D341Med (cell line): ENCODE measurements around the gene CCDC93.
"Not testable (repeated sequence)": the region's sequence is repeated elsewhere in the genome, so short reads cannot be mapped to it uniquely, and the experiment has no call there.

Experiments used
- DNase-seq: peaks from one replicate; pipeline ENCODE4 v3.0.0; 2012; ENCODE audit warnings: low spot score

The CCDC93 gene

GRCh38 chr2:117956036-117956796 lies 57.7 kb downstream of the CCDC93 start:
- DNase-seq, result no peak

GRCh38 chr2:117953231-117953630 lies 60.6 kb downstream of the CCDC93 start:
- no peak for DNase-seq

- no peak for DNase-seq
These were observed 61.2 kb downstream of the CCDC93 start for GRCh38 chr2:117952701-117953100.

- DNase-seq, result no peak
These were observed 61.6 kb downstream of the CCDC93 start for GRCh38 chr2:117952228-117952627.

GRCh38 chr2:117949806-117950205 lies 64.1 kb downstream of the CCDC93 start:
- DNase-seq, result no peak

- no peak for DNase-seq
These were observed 65.3 kb downstream of the CCDC93 start for GRCh38 chr2:117948615-117949014.

GRCh38 chr2:117945296-117945695 lies 68.6 kb downstream of the CCDC93 start:
- no peak for DNase-seq

GRCh38 chr2:117944816-117945215 lies 69.1 kb downstream of the CCDC93 start:
- no peak for DNase-seq

GRCh38 chr2:117943013-117943672 lies 70.7 kb downstream of the CCDC93 start:
- no peak for DNase-seq

- DNase-seq, result no peak
These were observed 71.3 kb downstream of the CCDC93 start for GRCh38 chr2:117942551-117942950.

GRCh38 chr2:117941693-117942092 lies 72.2 kb downstream of the CCDC93 start:
- DNase-seq, result no peak

GRCh38 chr2:117940436-117940835 lies 73.4 kb downstream of the CCDC93 start:
- no peak for DNase-seq

- no peak for DNase-seq
These were observed 75.3 kb downstream of the CCDC93 start for GRCh38 chr2:117938611-117939010.

- peak; percentile 37 for DNase-seq
These were observed 76.9 kb downstream of the CCDC93 start for GRCh38 chr2:117936871-117937428.

GRCh38 chr2:117935954-117936353 lies 77.9 kb downstream of the CCDC93 start:
- DNase-seq, result no peak

- DNase-seq, result peak; percentile 62
These were observed 78.4 kb downstream of the CCDC93 start for GRCh38 chr2:117935456-117935855.

- DNase-seq, result no peak
These were observed 80.0 kb downstream of the CCDC93 start for GRCh38 chr2:117933884-117934354.

GRCh38 chr2:117931978-117932377 lies 81.9 kb downstream of the CCDC93 start:
- DNase-seq, result no peak

- DNase-seq, result no peak
These were observed 82.6 kb downstream of the CCDC93 start for GRCh38 chr2:117931266-117931665.

- DNase-seq, result no peak
These were observed 83.1 kb downstream of the CCDC93 start for GRCh38 chr2:117930775-117931174.

- not testable (repeated sequence) for DNase-seq
These were observed 90.4 kb downstream of the CCDC93 start for GRCh38 chr2:117923471-117923870.

GRCh38 chr2:117921520-117921919 lies 92.3 kb downstream of the CCDC93 start:
- DNase-seq, result no peak

- no peak for DNase-seq
These were observed 95.3 kb downstream of the CCDC93 start for GRCh38 chr2:117918608-117919007.
